ENCODE measurements around the gene HHIPL1. TPM values are rescaled to one million over a fixed set of nuclear protein-coding genes. Genes with fewer than 3 reads are reported as not detected.

HHIPL1 gene
- total and polyA plus RNA-seq, 10 donors, result 0.43 to 4.2 (median 2.7) TPM

DNA sequence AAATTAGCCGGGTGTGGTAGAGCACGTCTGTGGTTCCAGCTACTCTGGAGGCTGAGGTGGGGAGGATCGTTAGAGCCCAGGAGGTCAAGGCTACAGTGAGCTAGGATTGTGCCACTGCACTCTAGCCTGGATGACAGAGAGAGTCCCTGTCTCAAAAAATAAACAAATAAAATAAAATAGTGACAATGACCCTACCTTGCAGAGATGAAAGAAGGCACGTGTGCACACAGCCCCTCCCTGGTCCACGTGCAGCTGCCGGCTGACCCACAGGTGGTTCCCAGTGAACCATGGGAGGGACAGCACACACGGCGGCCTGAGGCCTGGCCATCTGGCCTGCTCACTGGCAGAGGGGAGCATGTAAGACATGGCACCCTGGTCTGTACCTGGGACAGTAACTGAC, 4.7 kb downstream of the HHIPL1 start:
- intact Hi-C loops (cut with DNase I; ENCODE audit: low total_unique reads), result no loop called here
- Histone ChIP-seq H3K36me3 (no peaks in the 10 kb centered on the region), H3K4me3 (no peak overlapping the region), H3K27me3 (replicated peaks in 1 of 7) (peaks cover 0 to 42% (median 16%) of the 10 kb centered on the region in 7 donors), H3K9me3 (no peaks in the 10 kb centered on the region), H3K4me1 (peaks cover 0 to 15% (median 9%) of the 10 kb centered on the region in 6 donors), H3K27ac (no peak overlapping the region)
- TF ChIP-seq POLR2AphosphoS5 (IDR thresholded peaks at IDR 0.05) (no peak), POLR2A (IDR thresholded peaks at IDR 0.05) (no peak)
- TF ChIP-seq, protein P1, sequence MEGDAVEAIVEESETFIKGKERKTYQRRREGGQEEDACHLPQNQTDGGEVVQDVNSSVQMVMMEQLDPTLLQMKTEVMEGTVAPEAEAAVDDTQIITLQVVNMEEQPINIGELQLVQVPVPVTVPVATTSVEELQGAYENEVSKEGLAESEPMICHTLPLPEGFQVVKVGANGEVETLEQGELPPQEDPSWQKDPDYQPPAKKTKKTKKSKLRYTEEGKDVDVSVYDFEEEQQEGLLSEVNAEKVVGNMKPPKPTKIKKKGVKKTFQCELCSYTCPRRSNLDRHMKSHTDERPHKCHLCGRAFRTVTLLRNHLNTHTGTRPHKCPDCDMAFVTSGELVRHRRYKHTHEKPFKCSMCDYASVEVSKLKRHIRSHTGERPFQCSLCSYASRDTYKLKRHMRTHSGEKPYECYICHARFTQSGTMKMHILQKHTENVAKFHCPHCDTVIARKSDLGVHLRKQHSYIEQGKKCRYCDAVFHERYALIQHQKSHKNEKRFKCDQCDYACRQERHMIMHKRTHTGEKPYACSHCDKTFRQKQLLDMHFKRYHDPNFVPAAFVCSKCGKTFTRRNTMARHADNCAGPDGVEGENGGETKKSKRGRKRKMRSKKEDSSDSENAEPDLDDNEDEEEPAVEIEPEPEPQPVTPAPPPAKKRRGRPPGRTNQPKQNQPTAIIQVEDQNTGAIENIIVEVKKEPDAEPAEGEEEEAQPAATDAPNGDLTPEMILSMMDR (IDR thresholded peaks at IDR 0.05 in 8 of 11, conservative IDR thresholded peaks at IDR 0.05 in 3 of 11), result no peak
- WGBS, 5 donors, result 76 to 89% (median 80%) methylated on average over 8 of the region's 8 CpGs
- no peak for DNase-seq

DNA sequence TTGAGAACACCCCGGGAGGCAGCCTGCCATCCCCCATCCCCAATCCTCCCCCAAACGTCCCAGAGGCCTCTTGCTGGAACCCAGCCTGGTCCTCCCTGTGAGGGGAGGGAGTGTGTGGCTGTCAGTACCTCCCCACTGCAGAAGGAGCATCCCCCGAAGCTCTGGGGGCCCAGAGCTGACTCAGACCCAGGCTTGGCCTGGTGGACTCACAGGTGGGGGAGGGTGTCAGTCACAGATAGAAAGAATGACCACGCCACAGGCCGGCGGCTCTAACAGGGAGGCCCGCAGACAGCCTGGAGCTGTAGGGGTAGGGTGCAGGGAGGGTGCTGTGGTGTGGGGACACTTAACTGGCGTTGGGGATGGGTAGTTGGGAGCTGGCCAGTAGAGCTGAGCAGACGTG, 5.3 kb downstream of the HHIPL1 start:
- no peak for DNase-seq
- H3K27ac ChIP-seq, result no peak overlapping the region
- peaks cover 0 to 10% (median 5%) of the 10 kb centered on the region in 6 donors for H3K4me1 ChIP-seq
- H3K27me3 ChIP-seq (replicated peaks in 1 of 7), result peaks cover 0 to 42% (median 11%) of the 10 kb centered on the region in 7 donors
- no peak overlapping the region for H3K4me3 ChIP-seq
- no peaks in the 10 kb centered on the region for H3K36me3 ChIP-seq
- intact Hi-C loops (cut with DNase I; ENCODE audit: low total_unique reads), result no loop called here
- TF ChIP-seq, protein P1 (IDR thresholded peaks at IDR 0.05 in 8 of 11, conservative IDR thresholded peaks at IDR 0.05 in 3 of 11), result no peak
- TF ChIP-seq POLR2A (IDR thresholded peaks at IDR 0.05) (no peak), POLR2AphosphoS5 (IDR thresholded peaks at IDR 0.05) (no peak)
- no peaks in the 10 kb centered on the region for H3K9me3 ChIP-seq
- 62 to 87% (median 84%) methylated on average over 6 to 9 of the region's 9 CpGs for WGBS, 5 donors

DNA sequence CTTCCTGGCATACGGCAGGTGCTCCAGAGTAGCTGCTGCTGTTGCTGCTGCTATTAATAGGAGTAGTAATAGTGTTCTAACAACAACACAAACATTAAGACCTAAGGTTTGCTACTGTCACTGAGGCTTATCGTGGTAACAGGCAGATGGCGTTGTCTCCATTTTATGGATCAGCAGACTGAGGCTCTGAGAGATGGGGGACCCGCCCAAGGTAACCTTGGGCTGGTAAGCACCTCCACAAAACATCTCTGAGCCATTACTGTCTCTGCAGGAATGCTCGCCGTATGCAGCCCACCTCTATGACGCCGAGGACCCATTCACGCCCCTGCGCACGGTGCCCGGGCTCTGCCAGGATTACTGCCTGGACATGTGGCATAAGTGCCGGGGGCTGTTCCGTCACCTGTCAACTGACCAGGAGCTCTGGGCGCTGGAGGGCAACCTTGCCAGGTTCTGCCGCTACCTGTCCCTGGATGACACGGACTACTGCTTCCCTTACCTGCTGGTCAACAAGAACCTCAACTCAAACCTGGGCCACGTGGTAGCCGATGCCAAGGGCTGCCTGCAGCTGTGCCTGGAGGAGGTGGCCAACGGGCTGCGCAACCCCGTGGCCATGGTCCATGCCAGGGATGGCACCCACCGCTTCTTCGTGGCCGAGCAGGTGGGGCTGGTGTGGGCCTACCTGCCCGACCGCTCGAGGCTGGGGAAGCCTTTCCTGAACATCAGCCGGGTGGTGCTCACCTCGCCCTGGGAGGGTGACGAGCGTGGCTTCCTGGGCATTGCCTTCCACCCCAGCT, 7.2 kb downstream of the HHIPL1 start:
- TF ChIP-seq POLR2AphosphoS5 (IDR thresholded peaks at IDR 0.05) (no peak), POLR2A (IDR thresholded peaks at IDR 0.05) (no peak)
- TF ChIP-seq, protein P1 (IDR thresholded peaks at IDR 0.05 in 8 of 11, conservative IDR thresholded peaks at IDR 0.05 in 3 of 11), result no peak
- Histone ChIP-seq H3K4me1 (no peaks in the 10 kb centered on the region), H3K36me3 (no peaks in the 10 kb centered on the region), H3K9me3 (no peaks in the 10 kb centered on the region), H3K4me3 (no peak overlapping the region), H3K27ac (no peak overlapping the region), H3K27me3 (replicated peaks in 1 of 7) (peaks cover 0 to 40% (median 0%) of the 10 kb centered on the region in 7 donors)
- 88 to 94% (median 92%) methylated on average over 13 to 32 of the region's 32 CpGs for WGBS, 5 donors
- no peak for DNase-seq
- intact Hi-C loops (cut with DNase I; ENCODE audit: low total_unique reads), result no loop called here

DNA sequence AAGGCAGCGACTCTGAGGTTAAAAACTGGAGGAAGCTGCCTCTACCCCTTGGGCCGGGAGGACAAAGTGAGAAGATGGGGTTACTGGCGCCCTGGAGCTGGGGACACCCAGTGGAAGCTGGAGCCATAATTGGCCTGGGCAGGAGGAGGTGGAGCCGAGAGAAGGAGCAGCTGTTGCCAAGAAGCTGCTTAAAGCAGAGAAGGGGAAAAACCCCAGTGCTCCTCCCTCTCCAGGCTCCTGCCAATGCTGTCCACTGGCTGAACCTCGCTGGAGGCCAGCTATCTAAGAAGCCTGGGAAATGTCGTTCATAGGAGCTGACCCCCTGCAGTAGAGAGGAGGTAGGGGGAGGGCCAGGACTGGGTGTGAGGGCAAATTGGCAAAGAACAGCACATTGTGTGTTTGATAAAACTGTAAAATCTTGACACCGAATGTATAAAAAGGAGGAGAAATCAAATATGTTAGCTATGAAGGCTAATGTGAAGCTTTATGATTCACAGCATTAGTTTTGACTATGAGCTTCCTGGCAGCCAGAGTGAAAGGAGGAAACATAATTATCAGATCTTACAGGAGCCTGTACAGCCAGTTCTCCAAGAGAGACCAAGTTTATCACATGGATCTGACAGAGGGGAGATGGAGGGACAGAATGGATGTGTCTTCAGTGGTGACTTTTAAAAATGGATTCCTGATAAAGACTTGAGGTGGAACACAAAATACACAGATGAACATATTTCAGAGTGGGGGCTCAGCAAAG, 9.5 kb downstream of the HHIPL1 start:
- Histone ChIP-seq H3K36me3 (no peaks in the 10 kb centered on the region), H3K4me1 (peaks cover 0 to 4% (median 1%) of the 10 kb centered on the region in 6 donors), H3K9me3 (no peaks in the 10 kb centered on the region), H3K27ac (no peak overlapping the region), H3K4me3 (no peak overlapping the region), H3K27me3 (replicated peaks in 1 of 7) (peaks cover 0 to 53% (median 7%) of the 10 kb centered on the region in 7 donors)
- TF ChIP-seq POLR2A (IDR thresholded peaks at IDR 0.05) (no peak), POLR2AphosphoS5 (IDR thresholded peaks at IDR 0.05) (no peak)
- TF ChIP-seq, protein P1 (IDR thresholded peaks at IDR 0.05 in 8 of 11, conservative IDR thresholded peaks at IDR 0.05 in 3 of 11), result no peak
- intact Hi-C loops (cut with DNase I; ENCODE audit: low total_unique reads), result no loop called here
- 51 to 62% (median 58%) methylated on average over 7 of the region's 7 CpGs for WGBS, 5 donors
- no peak for DNase-seq

Data from spleen (tissue), 11 donors.